GM06990 (cell line): ENCODE results near the gene PALLD.
A peak's percentile ranks its signal among the peaks of the same experiment; 100 is the strongest.

Source experiments
- DNase-seq: peaks from one replicate; pipeline ENCODE4 v3.0.0-alpha.2; 2011; ENCODE audit not compliant: insufficient read length; ENCODE audit errors: extremely low read depth
- H3K27me3 ChIP-seq: replicated peaks from 2 replicates; pipeline ENCODE4 v1.6.0; 2011; ENCODE audit warnings: low read length; ENCODE audit not compliant: control insufficient read depth, insufficient read depth
- H3K36me3 ChIP-seq: 2 replicates; pipeline ENCODE4 v1.5.1; 2011; ENCODE audit warnings: low read length; ENCODE audit not compliant: control insufficient read depth, insufficient read depth
- H3K4me3 ChIP-seq: replicated peaks from 2 replicates; pipeline ENCODE4 v1.5.1; 2011; ENCODE audit warnings: low read depth, mild to moderate bottlenecking, control low read depth, low read length
- TF ChIP-seq, protein P1 (sequence below): IDR thresholded peaks from 2 replicates; pipeline ENCODE4 v1.5.1; 2011; ENCODE audit warnings: low read length, control low read depth, mild to moderate bottlenecking, inconsistent platforms; ENCODE audit not compliant: insufficient read depth, poor library complexity, severe bottlenecking

PALLD gene

GRCh38 chr4:168822481-168822880 is 325.6 kb downstream of the PALLD start:
- no peak for DNase-seq
- no peaks in the 10 kb centered on the region for H3K27me3 ChIP-seq
- H3K4me3 ChIP-seq: no peak overlapping the region
- no peaks in the 10 kb centered on the region for H3K36me3 ChIP-seq
- TF ChIP-seq, protein P1, sequence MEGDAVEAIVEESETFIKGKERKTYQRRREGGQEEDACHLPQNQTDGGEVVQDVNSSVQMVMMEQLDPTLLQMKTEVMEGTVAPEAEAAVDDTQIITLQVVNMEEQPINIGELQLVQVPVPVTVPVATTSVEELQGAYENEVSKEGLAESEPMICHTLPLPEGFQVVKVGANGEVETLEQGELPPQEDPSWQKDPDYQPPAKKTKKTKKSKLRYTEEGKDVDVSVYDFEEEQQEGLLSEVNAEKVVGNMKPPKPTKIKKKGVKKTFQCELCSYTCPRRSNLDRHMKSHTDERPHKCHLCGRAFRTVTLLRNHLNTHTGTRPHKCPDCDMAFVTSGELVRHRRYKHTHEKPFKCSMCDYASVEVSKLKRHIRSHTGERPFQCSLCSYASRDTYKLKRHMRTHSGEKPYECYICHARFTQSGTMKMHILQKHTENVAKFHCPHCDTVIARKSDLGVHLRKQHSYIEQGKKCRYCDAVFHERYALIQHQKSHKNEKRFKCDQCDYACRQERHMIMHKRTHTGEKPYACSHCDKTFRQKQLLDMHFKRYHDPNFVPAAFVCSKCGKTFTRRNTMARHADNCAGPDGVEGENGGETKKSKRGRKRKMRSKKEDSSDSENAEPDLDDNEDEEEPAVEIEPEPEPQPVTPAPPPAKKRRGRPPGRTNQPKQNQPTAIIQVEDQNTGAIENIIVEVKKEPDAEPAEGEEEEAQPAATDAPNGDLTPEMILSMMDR: no peak

- TF ChIP-seq, protein P1: no peak
- DNase-seq: no peak
These were observed 329.1 kb downstream of the PALLD start for GRCh38 chr4:168825975-168826374.

DNA sequence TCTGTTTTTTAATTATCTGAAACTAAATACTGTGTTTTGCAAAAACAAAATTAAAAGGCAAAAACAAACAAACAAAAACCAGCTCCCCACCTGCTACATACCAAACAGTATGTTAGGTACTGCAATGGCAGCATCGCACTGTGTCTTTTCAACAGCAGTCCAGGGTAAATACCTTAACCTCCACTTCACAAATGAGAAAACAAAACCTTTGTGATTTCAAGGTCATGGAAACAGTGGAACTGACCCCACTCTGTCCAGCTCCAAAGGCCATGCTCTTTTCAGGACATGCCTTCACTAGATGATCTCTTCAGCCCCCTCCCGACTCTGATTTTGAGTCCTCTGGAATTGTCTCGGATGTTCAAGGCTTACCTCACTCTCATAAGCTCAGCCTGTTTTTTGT is 329.8 kb downstream of the PALLD start:
- TF ChIP-seq, protein P1: no peak
- Histone ChIP-seq H3K4me3 (no peak overlapping the region), H3K27me3 (no peaks in the 10 kb centered on the region), H3K36me3 (no peaks in the 10 kb centered on the region)
- DNase-seq: no peak

More at GRCh38 chr4:168825975-168826374, 329.1 kb downstream of the PALLD start:
- Histone ChIP-seq H3K36me3 (no peaks in the 10 kb centered on the region), H3K27me3 (no peaks in the 10 kb centered on the region), H3K4me3 (no peak overlapping the region)

GRCh38 chr4:168830777-168831512 is 334.1 kb downstream of the PALLD start:
- no peak for DNase-seq
- Histone ChIP-seq H3K4me3 (no peak overlapping the region), H3K27me3 (no peaks in the 10 kb centered on the region; the same call in 1 of the 2 replicates), H3K36me3 (no peaks in the 10 kb centered on the region)
- TF ChIP-seq, protein P1: no peak

DNA sequence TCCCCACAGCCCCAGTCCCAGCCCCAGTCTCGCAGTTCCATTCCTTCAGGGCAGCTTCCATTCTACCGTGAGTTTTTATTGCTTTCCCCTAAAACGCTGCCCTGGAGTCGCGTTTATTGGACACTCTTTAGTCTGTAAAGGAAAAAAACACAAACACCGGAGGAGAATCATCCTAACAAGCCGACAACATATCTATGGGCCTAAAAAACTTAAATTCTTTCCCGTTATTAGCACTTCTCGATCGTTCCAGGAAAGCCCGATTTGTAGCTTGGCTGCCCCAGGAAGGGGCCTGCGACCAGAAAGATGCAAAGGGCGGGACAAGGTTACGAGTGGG is 334.7 kb downstream of the PALLD start:
- H3K27me3 ChIP-seq: no peaks in the 10 kb centered on the region; the same call in 1 of the 2 replicates
- TF ChIP-seq, protein P1: no peak
- H3K4me3 ChIP-seq: peak overlapping the region; percentile 62
- no peak for DNase-seq
- H3K36me3 ChIP-seq: no peaks in the 10 kb centered on the region
